ENCODE measurements around the gene CUL4A.

DNA sequence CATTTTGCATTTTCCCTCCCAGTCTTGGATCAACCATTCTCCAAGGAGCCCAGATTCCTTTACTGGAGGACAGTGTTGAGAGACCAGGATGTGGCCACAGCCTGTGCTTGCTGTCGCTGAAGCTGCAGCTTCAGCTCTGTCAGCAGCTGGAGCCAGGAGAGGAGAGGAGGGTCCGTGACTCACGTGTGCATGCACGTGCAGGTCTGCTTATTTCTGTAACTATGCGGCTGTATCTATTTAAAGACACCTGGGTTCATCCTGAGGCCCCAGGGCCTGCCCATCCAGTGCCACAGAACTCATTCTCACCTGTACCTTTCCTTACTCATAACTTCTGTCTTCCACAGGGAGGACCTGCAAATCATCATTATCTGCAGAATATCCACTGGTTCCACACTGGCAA lies 79.5 kb downstream of the CUL4A start:
- TF ChIP-seq POLR2A (IDR thresholded peaks at IDR 0.05; ENCODE audit: low read length) (no peak), GATA1 (IDR thresholded peaks at IDR 0.05; ENCODE audit: low read depth, low read length) (no peak)

Measured in erythroblast (primary cell).